GM18526 (cell line): ENCODE data around the gene ARHGEF28.

Source experiments
- POLR2A ChIP-seq: IDR thresholded peaks from 3 replicates; pipeline ENCODE4 v1.6.1; 2011; ENCODE audit not compliant: insufficient read length; ENCODE audit errors: extremely low read depth

ARHGEF28 gene

DNA sequence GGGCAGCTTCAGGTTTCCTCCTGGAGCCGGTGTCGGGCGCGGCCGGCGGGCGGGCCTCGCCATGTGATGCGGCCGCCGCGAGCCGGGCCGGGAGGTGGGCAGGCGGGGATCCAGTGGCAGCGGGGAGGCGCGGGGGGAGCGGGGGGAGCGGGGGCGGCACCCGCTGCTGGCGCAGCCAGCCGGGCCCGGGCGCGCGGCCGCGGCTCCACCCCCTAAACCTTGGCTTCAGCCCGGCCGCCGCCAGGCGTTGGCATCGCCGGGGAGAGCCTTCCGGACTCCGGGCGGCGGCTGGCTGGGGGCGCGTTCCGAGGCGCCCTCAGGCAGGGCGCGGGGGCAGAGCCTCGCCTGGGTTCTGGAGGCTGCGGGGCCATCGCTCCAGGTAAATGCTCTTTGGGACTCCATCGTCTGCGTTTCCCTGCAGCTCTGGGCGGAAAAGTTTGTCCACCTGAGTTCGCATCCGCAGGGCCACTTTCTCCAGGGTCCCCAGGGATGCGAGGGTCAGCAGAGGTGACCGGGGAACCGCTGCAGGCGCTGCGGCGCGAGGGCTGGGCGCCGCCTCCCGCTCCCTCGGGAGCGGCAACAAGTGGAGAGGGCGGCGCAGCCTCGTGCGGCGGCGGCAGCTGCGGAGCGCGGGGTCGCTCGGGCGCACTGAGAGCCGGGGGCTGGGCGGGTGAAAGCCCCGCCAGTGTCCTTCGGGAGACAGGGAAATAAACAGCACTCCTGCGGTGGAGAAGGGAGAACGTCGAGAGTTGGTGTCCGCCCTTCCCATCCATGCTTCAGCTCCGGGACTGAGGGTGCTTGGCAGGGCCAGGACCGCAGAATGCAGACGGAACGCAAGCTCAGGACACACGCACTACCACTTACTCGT is at the start of gene ARHGEF28:
Gene ARHGEF28 (plus strand): TSS at position 253 of the 868 bp plus-strand sequence. CDS start 58,656 bp downstream, outside the sequence.
- peak; percentile 30 for TF ChIP-seq POLR2A

DNA sequence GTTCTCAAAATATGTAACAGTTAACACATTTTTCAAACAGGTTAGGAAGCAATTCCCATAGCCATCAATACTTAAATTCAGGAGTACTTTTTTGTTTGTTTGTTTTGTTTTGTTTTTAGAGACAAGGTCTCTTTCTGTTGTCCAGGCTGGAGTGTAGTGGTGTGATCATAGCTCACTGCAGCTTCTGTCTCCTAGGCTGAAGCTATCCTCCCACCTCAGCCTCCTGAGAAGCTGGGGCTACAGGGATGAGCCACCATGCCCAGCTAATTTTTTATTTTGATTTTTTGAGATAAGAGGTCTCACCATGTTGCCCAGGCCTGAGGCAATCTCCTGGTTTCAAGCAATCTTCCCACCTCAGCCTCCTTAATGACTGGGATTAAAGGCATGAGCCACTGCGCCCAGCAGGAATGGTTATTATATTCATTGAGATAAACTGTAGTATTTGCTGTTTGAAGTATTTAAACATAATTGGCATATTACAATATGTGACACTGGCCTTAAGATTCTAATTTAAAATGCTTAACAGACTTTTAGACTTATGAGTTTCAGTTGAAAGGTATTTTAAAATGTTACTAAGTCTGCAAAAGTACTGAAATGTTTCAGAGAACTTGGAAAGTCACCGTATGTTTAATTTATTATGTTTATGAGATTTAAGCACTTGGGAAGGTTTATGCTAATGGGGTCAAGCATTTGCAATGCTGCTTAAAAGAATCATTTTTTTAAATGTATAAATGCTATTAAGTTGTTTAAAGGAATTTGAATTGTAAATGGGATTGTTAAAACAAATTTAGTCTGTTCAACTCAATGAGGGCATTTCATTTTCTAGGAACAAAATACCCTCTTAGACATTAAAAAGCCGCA is 43.5 kb upstream of the ARHGEF28 start:
- no peak for TF ChIP-seq POLR2A

DNA sequence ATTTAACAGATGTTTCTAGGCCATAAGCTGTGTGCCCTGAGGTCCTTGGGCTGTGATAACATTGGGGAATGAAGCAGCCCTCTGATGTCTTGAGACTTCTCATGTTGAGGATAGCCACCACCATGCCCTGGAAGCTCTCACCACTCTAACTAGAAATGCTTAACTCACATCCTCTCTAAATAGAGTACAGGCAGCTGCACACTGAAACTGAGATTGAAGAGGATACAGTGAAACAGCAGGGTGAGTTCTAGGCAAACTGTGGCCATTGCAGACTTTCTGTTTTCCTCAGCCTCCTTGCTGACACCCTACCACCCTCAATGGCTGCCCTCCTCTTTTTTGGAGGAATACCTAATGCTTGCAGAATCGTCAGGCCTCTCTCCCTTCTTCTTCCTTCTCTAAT is 38.1 kb upstream of the ARHGEF28 start:
- no peak for TF ChIP-seq POLR2A

DNA sequence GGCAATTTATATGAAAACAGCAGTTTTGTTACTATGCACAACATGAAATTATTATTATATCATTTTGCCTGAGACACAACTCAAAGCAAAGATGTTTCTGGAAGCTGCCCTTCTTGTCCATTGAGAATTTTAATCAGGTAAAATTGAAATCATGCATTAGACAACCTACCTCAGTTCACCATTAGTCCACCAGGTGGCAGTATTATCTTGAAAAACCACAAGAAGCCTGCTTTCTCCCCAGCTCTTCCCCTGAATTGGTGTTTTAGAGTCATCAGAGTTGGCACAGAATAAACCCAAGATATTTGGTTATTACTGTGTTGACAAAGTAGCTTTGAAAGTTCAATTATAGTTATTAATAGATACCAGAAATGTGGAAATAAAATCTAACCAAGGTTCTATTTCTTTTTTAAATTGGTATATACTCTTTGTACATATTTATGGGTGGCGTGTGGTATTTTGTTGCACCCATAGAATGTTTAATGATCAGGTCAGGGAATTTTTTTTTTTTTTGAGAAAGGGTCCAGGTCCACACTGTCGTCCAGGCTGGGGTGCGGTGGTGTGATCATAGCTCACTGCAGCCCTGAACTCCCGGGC is 34.8 kb upstream of the ARHGEF28 start:
- TF ChIP-seq POLR2A = no peak

DNA sequence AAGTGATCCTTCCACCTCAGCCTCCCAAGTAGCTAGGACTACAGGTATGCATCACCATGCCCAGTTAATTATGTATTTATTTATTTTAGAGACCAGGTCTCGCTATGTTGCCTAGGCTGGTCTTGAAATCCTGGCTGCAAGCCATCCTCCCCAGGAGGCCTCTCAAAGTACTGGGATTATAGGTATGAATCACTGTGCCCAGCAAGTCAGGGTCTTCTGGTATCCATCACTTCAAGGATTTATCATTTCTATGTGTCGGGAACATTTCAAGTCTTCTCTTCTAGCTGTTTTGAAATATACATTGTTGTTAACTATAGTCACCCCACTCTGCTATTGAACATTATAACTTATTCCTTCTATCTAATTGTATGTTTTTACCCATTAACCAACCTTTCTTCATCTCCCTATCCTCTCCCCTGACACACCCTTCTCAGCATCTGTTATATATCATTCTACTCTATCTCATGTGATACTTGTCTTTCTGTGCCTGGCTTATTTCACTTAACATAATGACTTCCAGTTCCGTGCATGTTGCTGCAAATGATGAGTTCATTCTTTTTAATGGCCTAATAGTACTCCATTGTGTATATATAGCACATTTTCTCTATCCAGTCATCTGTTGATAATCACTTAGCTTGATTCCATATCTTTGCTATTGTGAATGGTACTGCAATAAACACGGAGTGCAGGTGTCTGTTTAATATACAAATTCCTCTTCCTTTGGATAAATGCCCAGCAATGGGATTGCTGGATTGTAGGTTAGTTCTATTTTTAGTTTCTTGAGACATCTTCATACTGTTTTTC is 34.1 kb upstream of the ARHGEF28 start:
- no peak for TF ChIP-seq POLR2A

DNA sequence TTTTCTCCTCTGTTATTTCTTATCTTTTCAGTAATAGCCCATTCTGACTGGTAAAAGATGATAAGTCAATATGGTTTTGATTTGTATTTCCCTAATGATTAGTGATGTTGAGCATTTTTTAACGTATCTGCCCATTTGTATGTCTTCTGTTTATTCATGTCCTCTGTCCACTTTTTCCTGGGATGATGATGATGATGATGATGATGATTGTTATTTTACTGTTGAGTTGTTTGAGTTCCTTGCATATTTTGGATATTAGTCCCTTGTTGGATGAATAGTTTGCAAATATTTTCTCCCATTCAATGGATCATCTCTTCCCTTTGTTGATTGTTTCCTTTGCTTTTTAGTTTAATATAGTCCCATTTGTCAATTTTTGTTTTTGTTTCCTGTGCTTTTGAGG is 33.4 kb upstream of the ARHGEF28 start:
- no peak for TF ChIP-seq POLR2A

DNA sequence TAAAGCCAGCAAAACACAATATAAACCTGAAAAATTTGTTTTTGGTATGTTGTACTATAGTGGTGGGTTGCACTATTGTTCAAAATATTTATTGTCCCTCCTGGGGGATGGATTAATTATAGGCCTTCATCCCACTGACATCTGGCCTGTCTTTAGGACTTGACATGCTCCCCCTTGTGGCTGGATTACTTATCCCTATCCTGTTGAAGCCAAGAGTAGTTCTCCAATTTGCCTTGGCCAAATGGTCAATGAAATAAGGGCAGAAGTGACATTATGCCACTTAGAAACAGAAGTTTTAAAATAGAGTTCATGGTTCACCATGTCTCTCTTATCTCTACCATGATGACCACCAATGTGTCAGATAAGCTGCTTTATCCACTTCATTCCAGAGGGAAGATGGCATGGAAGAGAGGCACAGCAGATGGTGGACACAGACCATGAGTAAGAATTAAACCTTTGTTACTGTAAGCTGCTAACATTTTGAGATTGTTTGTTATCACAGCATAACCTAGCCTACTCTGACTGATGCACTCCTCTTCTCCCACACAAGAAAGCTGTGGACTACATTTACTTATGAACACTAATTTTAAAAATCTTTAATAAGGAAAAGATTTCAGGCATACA is 29.2 kb upstream of the ARHGEF28 start:
- TF ChIP-seq POLR2A = no peak

DNA sequence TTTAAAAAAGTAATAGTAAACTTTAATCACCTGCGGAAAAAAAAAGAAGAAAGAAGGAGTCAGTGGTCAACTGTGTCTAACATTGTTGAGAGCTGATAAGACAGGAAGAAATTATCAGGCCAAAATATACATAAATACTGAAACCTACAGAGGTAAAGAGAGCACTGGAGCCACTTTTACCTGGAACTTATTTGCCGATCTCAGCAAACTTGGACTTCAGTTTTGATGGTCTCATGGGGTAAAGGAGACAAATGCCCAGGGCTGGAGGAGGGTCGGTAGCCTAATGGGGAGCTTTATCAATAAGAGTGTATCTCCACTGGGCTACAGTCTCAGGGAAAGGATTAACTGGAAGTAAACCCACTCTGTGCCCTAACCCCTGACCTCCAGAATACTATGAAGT is 26.6 kb upstream of the ARHGEF28 start:
- TF ChIP-seq POLR2A = no peak

DNA sequence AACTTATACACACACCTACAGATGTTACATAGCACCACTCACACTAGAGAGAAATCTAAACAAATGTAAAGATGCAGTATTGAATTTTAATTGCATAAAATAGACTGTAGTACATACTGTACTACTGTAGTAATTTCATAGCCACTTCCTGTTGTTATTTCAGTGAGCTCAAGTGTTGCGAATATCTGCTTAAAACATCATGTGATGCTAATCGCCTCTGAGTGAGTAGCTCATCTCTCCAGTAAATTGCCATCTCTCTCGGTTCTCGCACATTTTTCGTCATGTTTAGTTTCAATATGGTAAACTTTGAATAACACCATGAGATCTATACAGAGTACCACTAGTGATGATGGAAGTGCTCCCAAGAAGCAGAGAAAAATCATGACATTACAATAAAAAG is 22.0 kb upstream of the ARHGEF28 start:
- TF ChIP-seq POLR2A = no peak

DNA sequence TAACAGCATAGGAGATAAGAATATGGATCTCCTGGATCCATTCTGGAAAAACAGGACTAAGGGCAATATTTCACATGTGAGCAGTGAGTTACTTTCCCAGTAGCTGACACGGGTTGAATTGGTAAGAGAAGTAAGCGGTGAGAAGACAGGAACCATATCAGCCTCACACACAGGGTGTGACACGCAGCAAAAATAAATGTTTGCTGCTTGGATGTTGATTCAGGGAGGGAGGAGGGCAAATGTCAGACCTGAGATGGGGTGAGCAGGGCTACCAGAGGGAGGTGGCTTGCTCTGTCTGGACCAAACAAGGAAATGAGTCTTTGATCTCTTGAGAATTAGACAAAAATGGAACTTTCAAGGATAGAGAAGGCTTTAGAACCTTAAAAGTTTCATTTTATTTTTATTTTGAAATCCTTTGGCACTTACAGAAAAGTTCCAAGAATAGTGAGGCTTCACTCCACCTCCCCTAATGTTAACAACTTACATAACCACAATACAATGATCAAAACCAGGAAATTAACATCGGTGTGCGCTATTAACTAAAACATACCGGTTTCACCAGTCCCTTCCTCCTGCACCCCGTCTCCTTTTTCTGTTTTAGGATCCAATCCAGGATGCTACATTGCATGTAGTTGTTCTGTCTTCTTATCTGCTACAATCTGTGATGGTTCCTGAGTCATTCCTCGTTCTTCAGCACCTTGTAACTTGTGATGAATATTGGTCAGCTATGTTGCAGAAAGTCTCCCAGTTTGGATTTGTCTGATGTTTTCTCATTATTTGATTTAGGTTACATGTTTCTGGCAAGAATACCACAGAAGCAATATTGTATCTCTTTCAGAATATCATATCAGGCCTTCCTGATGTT is 20.5 kb upstream of the ARHGEF28 start:
- no peak for TF ChIP-seq POLR2A

DNA sequence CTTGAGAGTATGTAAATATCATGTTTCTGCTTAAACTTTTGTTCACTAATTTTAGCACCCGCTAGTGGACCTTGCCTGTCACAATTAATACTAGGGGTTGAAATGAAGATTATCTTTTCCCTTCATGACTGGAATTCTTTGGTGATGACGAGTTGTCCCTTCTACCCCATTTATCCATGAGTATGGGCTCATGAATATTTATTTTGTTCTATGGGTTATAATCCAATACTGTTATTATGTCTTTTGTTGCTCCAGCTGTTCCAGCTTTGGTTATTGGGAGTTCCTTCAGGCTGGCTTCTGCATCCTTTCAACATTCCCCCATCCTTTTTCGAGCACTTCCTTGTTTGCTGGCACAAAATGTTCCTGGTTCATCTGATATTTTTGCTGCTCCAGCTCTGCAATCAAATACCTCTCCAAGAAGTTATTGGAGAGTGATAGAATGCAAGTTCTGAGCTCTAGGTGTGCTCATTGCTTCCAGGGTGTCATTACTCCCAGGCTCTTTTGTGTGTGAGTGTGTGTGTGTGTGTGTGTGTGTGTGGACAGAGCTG is 19.7 kb upstream of the ARHGEF28 start:
- no peak for TF ChIP-seq POLR2A

GRCh38 chr5:73607228-73607627 is 18.8 kb upstream of the ARHGEF28 start:
- TF ChIP-seq POLR2A = no peak

GRCh38 chr5:73612799-73613198 is 13.2 kb upstream of the ARHGEF28 start:
- no peak for TF ChIP-seq POLR2A
